GM12891 (cell line): ENCODE measurements around the gene KISS1.

Experiments
- DNase-seq: peaks from one replicate; pipeline ENCODE4 v3.0.0; 2011; ENCODE audit warnings: low spot score; ENCODE audit not compliant: insufficient read length
- FAIRE-seq: peaks from 2 replicates; lab custom pipeline; 2011; peaks lifted over from hg19 to GRCh38; lab: Jason Lieb, UNC
- PAX5 ChIP-seq: IDR thresholded peaks from 2 replicates; pipeline ENCODE4 v1.6.1; 2011; ENCODE audit warnings: low read length, moderate library complexity, mild to moderate bottlenecking; ENCODE audit not compliant: insufficient read depth, severe bottlenecking
- POLR2A ChIP-seq: IDR thresholded peaks from 2 replicates; pipeline ENCODE4 v1.6.1; 2011; ENCODE audit warnings: low read depth, low read length, control low read depth
- POLR2AphosphoS5 ChIP-seq: IDR thresholded peaks from 2 replicates; pipeline ENCODE4 v1.6.1; 2011; ENCODE audit warnings: low read depth, low read length, control low read depth
- POU2F2 ChIP-seq: IDR thresholded peaks from 2 replicates; pipeline ENCODE4 v1.6.1; 2011; ENCODE audit warnings: low read depth, mild to moderate bottlenecking, control low read depth, low read length, moderate library complexity
- SPI1 ChIP-seq: IDR thresholded peaks from 2 replicates; pipeline ENCODE4 v1.6.1; 2011; ENCODE audit warnings: low read depth, low read length, control low read depth
- TAF1 ChIP-seq: IDR thresholded peaks from 2 replicates; pipeline ENCODE4 v1.6.1; 2011; ENCODE audit warnings: low read depth, low read length, control low read depth

Gene KISS1

DNA sequence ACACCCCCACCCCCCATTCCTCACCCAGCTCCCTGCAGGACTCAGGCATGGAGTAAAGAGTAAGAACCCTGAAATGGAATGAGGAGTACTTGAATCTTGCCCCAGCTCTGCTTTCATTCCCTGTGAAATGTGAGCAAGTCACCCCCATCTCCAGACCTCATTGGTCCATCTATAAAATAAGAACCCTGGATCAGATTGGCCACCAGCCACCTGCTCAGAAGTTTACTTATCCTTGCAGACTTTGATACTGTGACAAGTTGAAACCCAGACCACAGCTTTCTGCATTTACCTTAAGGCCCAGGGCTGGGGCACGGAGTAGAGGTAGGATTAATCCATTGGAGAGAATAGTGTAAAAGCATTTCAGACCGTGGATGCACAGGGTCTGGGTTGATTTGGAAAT is 2.2 kb downstream of the KISS1 start:
- FAIRE-seq, result no peak
- TF ChIP-seq SPI1 (no peak), PAX5 (no peak), TAF1 (no peak), POLR2AphosphoS5 (no peak), POU2F2 (no peak), POLR2A (no peak)
- DNase-seq, result no peak

DNA sequence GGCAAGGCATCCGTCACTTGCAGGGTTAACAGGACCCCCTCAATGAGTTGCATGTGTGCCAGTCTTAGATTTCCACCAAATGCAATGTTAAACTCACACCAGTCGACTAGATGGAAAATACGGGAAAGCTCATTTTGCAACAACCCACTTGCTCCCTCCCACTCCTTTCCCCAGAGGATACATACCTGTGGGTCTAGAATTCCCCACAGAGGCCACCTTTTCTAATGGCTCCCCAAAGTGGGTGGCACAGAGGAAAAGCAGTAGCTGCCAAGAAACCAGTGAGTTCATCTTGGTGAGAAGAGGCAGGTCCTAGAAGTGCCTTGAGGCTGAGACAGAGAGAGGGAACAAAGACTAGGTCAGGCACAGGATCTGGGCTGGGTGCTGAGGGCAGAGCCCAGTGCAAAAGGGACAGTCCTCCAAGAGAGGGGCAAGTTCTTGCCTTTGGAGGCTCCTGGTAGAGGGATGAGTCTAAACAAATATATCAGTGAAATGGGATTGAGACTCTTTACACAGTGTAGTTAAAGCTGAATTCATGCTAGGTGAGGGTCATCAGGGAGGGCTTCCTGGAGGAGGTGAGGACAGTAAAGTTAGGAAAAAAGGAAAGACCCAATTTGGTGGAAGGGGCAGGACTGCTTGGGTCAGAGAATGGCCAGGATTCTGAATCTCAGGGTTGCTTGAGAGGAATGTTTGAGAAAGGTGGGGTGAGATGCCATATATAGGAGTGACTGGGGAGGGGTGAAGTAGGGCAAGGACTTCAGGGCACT is 3.5 kb downstream of the KISS1 start:
- DNase-seq (no peak), FAIRE-seq (no peak)
- TF ChIP-seq POLR2AphosphoS5 (no peak), POU2F2 (no peak), TAF1 (no peak), POLR2A (no peak)

GRCh38 chr1:204192046-204192445 is 4.2 kb downstream of the KISS1 start:
- DNase-seq (no peak), FAIRE-seq (no peak)
- no peak for TF ChIP-seq POLR2AphosphoS5
- TF ChIP-seq PAX5, result no peak
- no peak for TF ChIP-seq POLR2A
- TF ChIP-seq SPI1, result no peak
- TF ChIP-seq TAF1, result no peak
- TF ChIP-seq POU2F2, result no peak

DNA sequence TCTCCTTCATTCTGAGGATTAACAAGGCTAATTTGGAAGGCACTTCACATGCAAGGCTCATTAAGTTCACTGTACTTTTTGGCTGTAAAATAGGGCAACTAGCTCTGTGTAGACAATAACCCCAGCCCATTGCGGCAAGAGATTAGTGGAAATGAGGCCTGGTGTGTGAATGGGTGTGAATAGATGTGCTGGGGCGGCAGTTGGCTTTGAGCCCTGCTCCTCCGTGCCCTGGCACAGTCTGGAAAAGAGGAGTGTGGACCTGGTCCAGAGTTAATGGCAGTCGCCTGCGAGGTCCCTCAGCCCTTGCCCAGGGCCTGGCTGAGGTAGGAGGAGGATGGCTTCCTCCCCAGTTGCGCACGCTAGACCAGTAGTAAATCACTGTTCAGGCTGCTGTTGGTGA is 4.8 kb downstream of the KISS1 start:
- FAIRE-seq (no peak), DNase-seq (no peak)
- TF ChIP-seq SPI1, result no peak
- TF ChIP-seq POLR2AphosphoS5, result no peak
- TF ChIP-seq PAX5, result no peak

GRCh38 chr1:204190212-204191211 is 5.8 kb downstream of the KISS1 start:
- TF ChIP-seq PAX5, result no peak
- no peak for TF ChIP-seq POU2F2
- no peak for TF ChIP-seq SPI1
- no peak for TF ChIP-seq POLR2AphosphoS5
- no peak for TF ChIP-seq POLR2A
- TF ChIP-seq TAF1, result no peak
- no peak for FAIRE-seq
- DNase-seq, result no peak

- TF ChIP-seq POLR2AphosphoS5 (no peak), POU2F2 (no peak)
- DNase-seq (no peak), FAIRE-seq (peak; percentile 38)
Measured at GRCh38 chr1:204188959-204189639, 7.2 kb downstream of the KISS1 start.

DNA sequence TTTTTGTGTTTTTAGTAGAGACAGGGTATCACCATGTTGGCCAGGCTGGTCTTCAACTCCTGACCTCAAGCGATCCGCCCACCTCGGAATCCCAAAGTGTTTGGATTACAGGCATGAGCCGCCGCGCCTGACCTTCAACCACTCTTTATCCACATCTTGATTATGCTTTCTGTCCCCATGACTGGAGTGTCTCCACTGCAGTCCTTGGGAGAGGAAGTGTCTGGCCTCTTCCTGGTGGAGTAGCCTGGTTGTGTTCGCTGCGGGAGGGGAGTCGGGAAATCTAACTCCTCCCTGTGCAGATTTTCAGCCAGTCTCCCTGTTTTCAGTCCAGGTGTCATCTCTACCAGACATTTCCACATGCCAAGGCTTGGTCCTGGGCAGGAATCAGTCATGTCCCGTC is 9.7 kb downstream of the KISS1 start:
- TF ChIP-seq POLR2AphosphoS5 (no peak), PAX5 (no peak), TAF1 (no peak), SPI1 (no peak), POU2F2 (no peak), POLR2A (no peak)
- no peak for FAIRE-seq
- no peak for DNase-seq

DNA sequence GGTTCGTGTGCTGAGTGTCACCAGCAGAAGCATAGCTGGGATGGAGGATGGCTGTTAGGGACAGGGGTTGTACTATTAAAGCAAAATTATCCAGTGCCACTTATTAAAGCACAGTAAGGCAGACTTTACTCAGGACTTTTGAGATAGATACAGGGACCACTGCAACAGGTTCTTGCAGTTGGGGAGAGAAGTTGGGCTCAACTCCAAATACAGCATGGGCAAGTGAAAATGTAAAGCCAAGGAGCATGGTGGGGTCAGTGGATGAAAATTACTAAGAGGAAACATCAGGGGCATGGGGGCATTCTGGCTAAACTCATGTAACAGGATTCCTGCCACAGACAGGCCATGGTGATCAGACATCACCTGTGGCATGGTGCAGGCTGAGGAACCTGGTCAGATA is 15.2 kb downstream of the KISS1 start:
- TF ChIP-seq POU2F2, result no peak
- no peak for TF ChIP-seq POLR2A
- no peak for TF ChIP-seq PAX5
- no peak for TF ChIP-seq POLR2AphosphoS5
- TF ChIP-seq SPI1, result no peak
- no peak for TF ChIP-seq TAF1
- FAIRE-seq, result no peak
- DNase-seq, result no peak

DNA sequence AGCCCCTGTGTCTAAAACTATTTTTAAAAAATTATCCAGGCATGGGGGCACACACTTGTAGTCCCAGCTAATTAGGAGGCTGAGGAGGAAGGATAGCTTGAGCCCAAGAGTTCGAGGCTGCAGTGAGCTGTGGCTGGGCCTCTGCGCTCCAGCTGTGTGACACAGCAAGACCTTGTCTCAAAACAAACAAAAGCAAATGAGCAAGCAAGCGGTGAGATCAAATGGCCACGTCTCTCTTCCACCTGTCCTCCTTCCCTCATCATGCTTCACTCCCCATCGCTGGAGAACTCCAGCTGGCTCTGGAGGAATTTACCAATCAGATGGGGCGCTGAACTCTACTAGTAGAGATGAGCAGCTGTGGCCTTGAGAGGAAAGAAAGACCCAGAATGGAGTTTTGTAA is 16.2 kb downstream of the KISS1 start:
- TF ChIP-seq POU2F2, result no peak
- TF ChIP-seq POLR2A, result no peak
- no peak for TF ChIP-seq POLR2AphosphoS5
- no peak for TF ChIP-seq PAX5
- TF ChIP-seq TAF1, result no peak
- TF ChIP-seq SPI1, result no peak
- DNase-seq (no peak), FAIRE-seq (no peak)
